ENCODE data around the gene ST8SIA5.

GRCh38 chr18:46721331-46721730 is 35.5 kb downstream of the ST8SIA5 start:
- TF ChIP-seq, protein P1, sequence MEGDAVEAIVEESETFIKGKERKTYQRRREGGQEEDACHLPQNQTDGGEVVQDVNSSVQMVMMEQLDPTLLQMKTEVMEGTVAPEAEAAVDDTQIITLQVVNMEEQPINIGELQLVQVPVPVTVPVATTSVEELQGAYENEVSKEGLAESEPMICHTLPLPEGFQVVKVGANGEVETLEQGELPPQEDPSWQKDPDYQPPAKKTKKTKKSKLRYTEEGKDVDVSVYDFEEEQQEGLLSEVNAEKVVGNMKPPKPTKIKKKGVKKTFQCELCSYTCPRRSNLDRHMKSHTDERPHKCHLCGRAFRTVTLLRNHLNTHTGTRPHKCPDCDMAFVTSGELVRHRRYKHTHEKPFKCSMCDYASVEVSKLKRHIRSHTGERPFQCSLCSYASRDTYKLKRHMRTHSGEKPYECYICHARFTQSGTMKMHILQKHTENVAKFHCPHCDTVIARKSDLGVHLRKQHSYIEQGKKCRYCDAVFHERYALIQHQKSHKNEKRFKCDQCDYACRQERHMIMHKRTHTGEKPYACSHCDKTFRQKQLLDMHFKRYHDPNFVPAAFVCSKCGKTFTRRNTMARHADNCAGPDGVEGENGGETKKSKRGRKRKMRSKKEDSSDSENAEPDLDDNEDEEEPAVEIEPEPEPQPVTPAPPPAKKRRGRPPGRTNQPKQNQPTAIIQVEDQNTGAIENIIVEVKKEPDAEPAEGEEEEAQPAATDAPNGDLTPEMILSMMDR (conservative IDR thresholded peaks at IDR 0.05; ENCODE audit: low read depth in 2 of 2), result no peak
- TF ChIP-seq REST (IDR thresholded peaks at IDR 0.05; ENCODE audit: unreplicated experiment) (no peak), POLR2AphosphoS5 (IDR thresholded peaks at IDR 0.05; ENCODE audit: low read depth) (no peak), EZH2phosphoT487 (IDR thresholded peaks at IDR 0.05; ENCODE audit: unreplicated experiment) (no peak), EZH2 (IDR thresholded peaks at IDR 0.05; ENCODE audit: low read depth, unreplicated experiment) (no peak), JUNB (IDR thresholded peaks at IDR 0.05; ENCODE audit: unreplicated experiment) (no peak), ZNF331 (CRISPR knock-in tag; IDR thresholded peaks at IDR 0.05; ENCODE audit: low read depth) (no peak), STAT1 (IDR thresholded peaks at IDR 0.05; ENCODE audit: unreplicated experiment) (no peak), CREB1 (CRISPR knock-in tag; IDR thresholded peaks at IDR 0.05; ENCODE audit: low read depth) (no peak), NANOG (IDR thresholded peaks at IDR 0.05; ENCODE audit: borderline replicate concordance) (no peak), ZNF114 (CRISPR knock-in tag; IDR thresholded peaks at IDR 0.05) (no peak), ZNF462 (CRISPR knock-in tag; IDR thresholded peaks at IDR 0.05) (no peak)
- TF ChIP-seq, protein P2, sequence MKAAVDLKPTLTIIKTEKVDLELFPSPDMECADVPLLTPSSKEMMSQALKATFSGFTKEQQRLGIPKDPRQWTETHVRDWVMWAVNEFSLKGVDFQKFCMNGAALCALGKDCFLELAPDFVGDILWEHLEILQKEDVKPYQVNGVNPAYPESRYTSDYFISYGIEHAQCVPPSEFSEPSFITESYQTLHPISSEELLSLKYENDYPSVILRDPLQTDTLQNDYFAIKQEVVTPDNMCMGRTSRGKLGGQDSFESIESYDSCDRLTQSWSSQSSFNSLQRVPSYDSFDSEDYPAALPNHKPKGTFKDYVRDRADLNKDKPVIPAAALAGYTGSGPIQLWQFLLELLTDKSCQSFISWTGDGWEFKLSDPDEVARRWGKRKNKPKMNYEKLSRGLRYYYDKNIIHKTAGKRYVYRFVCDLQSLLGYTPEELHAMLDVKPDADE (IDR thresholded peaks at IDR 0.05), result no peak
